ENCODE results near the gene AIFM2.
A peak's percentile ranks its signal among the peaks of the same experiment; 100 is the strongest.
"Not testable (repeated sequence)": the region's sequence is repeated elsewhere in the genome, so short reads cannot be mapped to it uniquely, and the experiment has no call there.

The AIFM2 gene

GRCh38 chr10:70132098-70133029 lies at the start of gene AIFM2:
TSS of gene AIFM2 (minus strand) at chr10:70132825. CDS start at chr10:70124084, 8,741 bp downstream.
- H3K27ac Mint-ChIP-seq: peak within 1 kb of the TSS; percentile 94
- peaks cover 30% of the 10 kb centered on the region for H3K4me1 Mint-ChIP-seq (ENCODE audit: low read depth)
- H3K4me3 Mint-ChIP-seq: peak within 1 kb of the TSS; percentile 90
- no peaks in the 10 kb centered on the region for H3K9me3 Mint-ChIP-seq
- H3K27me3 Mint-ChIP-seq: no peaks in the 10 kb centered on the region
- H3K36me3 Mint-ChIP-seq (ENCODE audit: low read depth): peaks cover 12% of the 10 kb centered on the region

GRCh38 chr10:70179209-70179608 lies 46.6 kb upstream of the AIFM2 start:
- not testable (repeated sequence) for H3K4me1 Mint-ChIP-seq (ENCODE audit: low read depth); H3K9me3 Mint-ChIP-seq; H3K4me3 Mint-ChIP-seq; H3K27ac Mint-ChIP-seq; H3K36me3 Mint-ChIP-seq (ENCODE audit: low read depth); H3K27me3 Mint-ChIP-seq

GRCh38 chr10:70178139-70178725 lies 45.6 kb upstream of the AIFM2 start:
- Mint-ChIP-seq H3K4me1 (ENCODE audit: low read depth) (peaks cover 12% of the 10 kb centered on the region), H3K27ac (no peak overlapping the region)

GRCh38 chr10:70176441-70176840 lies 43.8 kb upstream of the AIFM2 start:
- H3K4me1 Mint-ChIP-seq (ENCODE audit: low read depth): peaks cover 26% of the 10 kb centered on the region
- peaks cover 3% of the 10 kb centered on the region for H3K9me3 Mint-ChIP-seq
- peaks cover 4% of the 10 kb centered on the region for H3K27me3 Mint-ChIP-seq
- no peak overlapping the region for H3K27ac Mint-ChIP-seq
- H3K36me3 Mint-ChIP-seq (ENCODE audit: low read depth): no peaks in the 10 kb centered on the region
- no peak overlapping the region for H3K4me3 Mint-ChIP-seq

More at GRCh38 chr10:70178139-70178725, 45.6 kb upstream of the AIFM2 start:
- peaks cover 4% of the 10 kb centered on the region for H3K27me3 Mint-ChIP-seq
- H3K4me3 Mint-ChIP-seq: no peak overlapping the region
- H3K9me3 Mint-ChIP-seq: peaks cover 3% of the 10 kb centered on the region
- no peaks in the 10 kb centered on the region for H3K36me3 Mint-ChIP-seq (ENCODE audit: low read depth)

- Mint-ChIP-seq H3K27ac (no peak overlapping the region), H3K9me3 (peaks cover 3% of the 10 kb centered on the region)
These were observed 42.9 kb upstream of the AIFM2 start for GRCh38 chr10:70175516-70175915.

GRCh38 chr10:70174058-70174741 lies 41.6 kb upstream of the AIFM2 start:
- Mint-ChIP-seq H3K9me3 (no peaks in the 10 kb centered on the region), H3K36me3 (ENCODE audit: low read depth) (peaks cover 5% of the 10 kb centered on the region), H3K27ac (peak overlapping the region; percentile 87), H3K27me3 (no peaks in the 10 kb centered on the region), H3K4me1 (ENCODE audit: low read depth) (peaks cover 34% of the 10 kb centered on the region), H3K4me3 (peak overlapping the region; percentile 52)

More at GRCh38 chr10:70175516-70175915, 42.9 kb upstream of the AIFM2 start:
- Mint-ChIP-seq H3K36me3 (ENCODE audit: low read depth) (no peaks in the 10 kb centered on the region), H3K27me3 (no peaks in the 10 kb centered on the region), H3K4me3 (no peak overlapping the region), H3K4me1 (ENCODE audit: low read depth) (peaks cover 31% of the 10 kb centered on the region)

GRCh38 chr10:70169649-70170364 lies 37.2 kb upstream of the AIFM2 start:
- Mint-ChIP-seq H3K27me3 (no peaks in the 10 kb centered on the region), H3K4me1 (ENCODE audit: low read depth) (peaks cover 73% of the 10 kb centered on the region), H3K4me3 (peak overlapping the region; percentile 95), H3K36me3 (ENCODE audit: low read depth) (peaks cover 39% of the 10 kb centered on the region), H3K27ac (peak overlapping the region; percentile 93), H3K9me3 (no peaks in the 10 kb centered on the region)

GRCh38 chr10:70169011-70169410 lies 36.4 kb upstream of the AIFM2 start:
- Mint-ChIP-seq H3K36me3 (ENCODE audit: low read depth) (peaks cover 44% of the 10 kb centered on the region), H3K4me1 (ENCODE audit: low read depth) (peaks cover 73% of the 10 kb centered on the region), H3K27ac (peak overlapping the region; percentile 93), H3K4me3 (peak overlapping the region; percentile 95), H3K9me3 (no peaks in the 10 kb centered on the region), H3K27me3 (no peaks in the 10 kb centered on the region)

GRCh38 chr10:70167246-70167645 lies 34.6 kb upstream of the AIFM2 start:
- peak overlapping the region; percentile 69 for H3K27ac Mint-ChIP-seq
- H3K27me3 Mint-ChIP-seq: no peaks in the 10 kb centered on the region
- H3K9me3 Mint-ChIP-seq: no peaks in the 10 kb centered on the region
- H3K4me1 Mint-ChIP-seq (ENCODE audit: low read depth): peaks cover 79% of the 10 kb centered on the region
- peak overlapping the region; percentile 58 for H3K4me3 Mint-ChIP-seq
- H3K36me3 Mint-ChIP-seq (ENCODE audit: low read depth): peaks cover 51% of the 10 kb centered on the region

- Mint-ChIP-seq H3K9me3 (no peaks in the 10 kb centered on the region), H3K4me1 (ENCODE audit: low read depth) (peaks cover 79% of the 10 kb centered on the region), H3K27ac (no peak overlapping the region), H3K4me3 (no peak overlapping the region), H3K36me3 (ENCODE audit: low read depth) (peaks cover 58% of the 10 kb centered on the region), H3K27me3 (no peaks in the 10 kb centered on the region)
These were observed 33.8 kb upstream of the AIFM2 start for GRCh38 chr10:70166394-70166793.

- Mint-ChIP-seq H3K27ac (peak overlapping the region; percentile 92), H3K36me3 (ENCODE audit: low read depth) (peaks cover 71% of the 10 kb centered on the region), H3K27me3 (no peaks in the 10 kb centered on the region), H3K4me3 (peak overlapping the region; percentile 73), H3K4me1 (ENCODE audit: low read depth) (peaks cover 88% of the 10 kb centered on the region), H3K9me3 (no peaks in the 10 kb centered on the region)
These were observed 31.5 kb upstream of the AIFM2 start for GRCh38 chr10:70164163-70164562.

GRCh38 chr10:70163448-70163847 lies 30.8 kb upstream of the AIFM2 start:
- Mint-ChIP-seq H3K36me3 (ENCODE audit: low read depth) (peaks cover 71% of the 10 kb centered on the region), H3K4me3 (peak overlapping the region; percentile 73), H3K27ac (peak overlapping the region; percentile 92), H3K27me3 (no peaks in the 10 kb centered on the region), H3K4me1 (ENCODE audit: low read depth) (peaks cover 81% of the 10 kb centered on the region), H3K9me3 (no peaks in the 10 kb centered on the region)

- peak overlapping the region; percentile 73 for H3K4me3 Mint-ChIP-seq
- H3K27me3 Mint-ChIP-seq: no peaks in the 10 kb centered on the region
- H3K4me1 Mint-ChIP-seq (ENCODE audit: low read depth): peaks cover 75% of the 10 kb centered on the region
- H3K9me3 Mint-ChIP-seq: no peaks in the 10 kb centered on the region
- peaks cover 75% of the 10 kb centered on the region for H3K36me3 Mint-ChIP-seq (ENCODE audit: low read depth)
- H3K27ac Mint-ChIP-seq: peak overlapping the region; percentile 92
These were observed 30.2 kb upstream of the AIFM2 start for GRCh38 chr10:70162892-70163201.

- Mint-ChIP-seq H3K4me3 (peak overlapping the region; percentile 73), H3K9me3 (no peaks in the 10 kb centered on the region), H3K36me3 (ENCODE audit: low read depth) (peaks cover 78% of the 10 kb centered on the region), H3K4me1 (ENCODE audit: low read depth) (peaks cover 71% of the 10 kb centered on the region), H3K27ac (peak overlapping the region; percentile 92), H3K27me3 (no peaks in the 10 kb centered on the region)
These were observed 29.7 kb upstream of the AIFM2 start for GRCh38 chr10:70162151-70162891.
